Activated CD8-positive, alpha-beta memory T cell treated with anti-CD3 and anti-CD28 coated beads for 4 hours (primary cell): ENCODE data around the gene KLKB1.

Experiments used
- DNase-seq, 2 donors: peaks; one replicate each; pipeline ENCODE4 v3.0.0-alpha.2; 2020; ENCODE audit warnings: low read depth in 2 of 2

KLKB1 gene

DNA sequence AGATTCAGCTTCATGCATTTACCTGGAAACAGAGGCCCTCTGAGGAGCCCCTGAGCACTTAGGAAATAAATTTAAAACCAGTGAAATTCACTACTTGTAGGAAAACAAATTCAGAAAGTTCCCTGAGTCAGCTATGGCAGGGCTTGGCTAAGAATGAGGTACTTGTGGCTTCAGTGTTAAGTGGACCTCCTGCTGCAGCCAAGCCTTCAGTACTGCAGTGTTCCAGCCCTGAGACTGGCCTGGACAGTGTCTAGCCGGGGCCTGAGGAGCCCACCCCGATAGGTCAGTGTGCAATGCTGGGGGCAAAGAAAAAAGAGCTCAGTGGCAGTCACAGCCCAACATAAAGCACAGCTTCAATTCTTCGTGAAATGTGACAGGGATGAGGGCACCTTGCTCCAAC lies 80.6 kb downstream of the KLKB1 start:
- no peak for DNase-seq
